ENCODE results near the gene HTR3D. TPM values are rescaled to one million over a fixed set of nuclear protein-coding genes. Genes with fewer than 3 reads are reported as not detected.
"Not testable (repeated sequence)": the region's sequence is repeated elsewhere in the genome, so short reads cannot be mapped to it uniquely, and the experiment has no call there.

The HTR3D gene
- total and polyA plus RNA-seq, 2 experiments from 2014 or later = not detected

GRCh38 chr3:184022323-184022722 is 9.2 kb upstream of the HTR3D start:
- H3K4me2 ChIP-seq = no peak overlapping the region
- DNase-seq (ENCODE audit: low spot score) (no peak), ATAC-seq (no peak)
- no peaks in the 10 kb centered on the region for H3K27me3 ChIP-seq (ENCODE audit: insufficient read depth)
- H4K20me1 ChIP-seq (replicated peaks; ENCODE audit: insufficient read depth) = no peaks in the 10 kb centered on the region
- Mint-ChIP-seq H3K27ac (no peak overlapping the region), H3K27me3 (ENCODE audit: insufficient read depth, low read depth, poor library complexity) (peaks cover 5% of the 10 kb centered on the region), H3K9me3 (no peaks in the 10 kb centered on the region), H3K4me1 (no peaks in the 10 kb centered on the region; the same call in 2 of the 3 replicates), H3K36me3 (ENCODE audit: low read depth) (no peaks in the 10 kb centered on the region), H3K4me3 (no peak overlapping the region)
- no peak overlapping the region for H2AFZ ChIP-seq
- no peaks in the 10 kb centered on the region for H3K4me1 ChIP-seq (ENCODE audit: insufficient read depth)
- no peak overlapping the region for H3K4me3 ChIP-seq
- no peaks in the 10 kb centered on the region for H3K36me3 ChIP-seq (ENCODE audit: insufficient read depth)
- H3K79me2 ChIP-seq (replicated peaks; ENCODE audit: insufficient read depth) = no peaks in the 10 kb centered on the region
- H3K27ac ChIP-seq (ENCODE audit: low read depth) = no peak overlapping the region
- no peaks in the 10 kb centered on the region for H3K9me2 ChIP-seq (ENCODE audit: insufficient read depth)
- H3F3A ChIP-seq (replicated peaks; ENCODE audit: low read depth) = no peaks in the 10 kb centered on the region
- no peak for TF ChIP-seq POLR2AphosphoS5 (IDR thresholded peaks at IDR 0.05; ENCODE audit: low read depth)
- TF ChIP-seq NANOG (IDR thresholded peaks at IDR 0.05; ENCODE audit: borderline replicate concordance) = no peak
- no peak for TF ChIP-seq CREB1 (CRISPR knock-in tag; IDR thresholded peaks at IDR 0.05; ENCODE audit: low read depth)
- no peak for TF ChIP-seq STAT1 (IDR thresholded peaks at IDR 0.05; ENCODE audit: unreplicated experiment)
- no peak for TF ChIP-seq ZNF114 (CRISPR knock-in tag; IDR thresholded peaks at IDR 0.05)

- not testable (repeated sequence) for H3K27me3 Mint-ChIP-seq (ENCODE audit: insufficient read depth, low read depth, poor library complexity); H3K9me2 ChIP-seq (ENCODE audit: insufficient read depth); H3K4me3 Mint-ChIP-seq; H3K4me1 Mint-ChIP-seq; DNase-seq (ENCODE audit: low spot score); H3F3A ChIP-seq (replicated peaks; ENCODE audit: low read depth); H3K36me3 Mint-ChIP-seq (ENCODE audit: low read depth); H4K20me1 ChIP-seq (replicated peaks; ENCODE audit: insufficient read depth); H3K4me1 ChIP-seq (ENCODE audit: insufficient read depth); H3K4me2 ChIP-seq; H3K27ac ChIP-seq (ENCODE audit: low read depth); H3K27ac Mint-ChIP-seq; H3K9me3 Mint-ChIP-seq; H3K36me3 ChIP-seq (ENCODE audit: insufficient read depth); H2AFZ ChIP-seq; H3K79me2 ChIP-seq (replicated peaks; ENCODE audit: insufficient read depth); H3K27me3 ChIP-seq (ENCODE audit: insufficient read depth); H3K4me3 ChIP-seq; ATAC-seq
Measured at GRCh38 chr3:184025256-184025655, 6.3 kb upstream of the HTR3D start.

- H3K79me2 ChIP-seq (replicated peaks; ENCODE audit: insufficient read depth); DNase-seq (ENCODE audit: low spot score); H3K27ac ChIP-seq (ENCODE audit: low read depth); H3K4me1 Mint-ChIP-seq; H3K4me2 ChIP-seq; H3K27me3 ChIP-seq (ENCODE audit: insufficient read depth); H3K27me3 Mint-ChIP-seq (ENCODE audit: insufficient read depth, low read depth, poor library complexity); H3K9me3 Mint-ChIP-seq; H3K4me3 ChIP-seq; H2AFZ ChIP-seq; H3K9me2 ChIP-seq (ENCODE audit: insufficient read depth); H3K36me3 Mint-ChIP-seq (ENCODE audit: low read depth); ATAC-seq; H3F3A ChIP-seq (replicated peaks; ENCODE audit: low read depth); H4K20me1 ChIP-seq (replicated peaks; ENCODE audit: insufficient read depth); H3K27ac Mint-ChIP-seq; H3K4me3 Mint-ChIP-seq; H3K36me3 ChIP-seq (ENCODE audit: insufficient read depth); H3K4me1 ChIP-seq (ENCODE audit: insufficient read depth): not testable (repeated sequence)
Measured at GRCh38 chr3:184028275-184028890, 3.2 kb upstream of the HTR3D start.

- Mint-ChIP-seq H3K4me3 (no peak overlapping the region), H3K9me3 (no peaks in the 10 kb centered on the region; the same call in 2 of the 3 replicates)
- ATAC-seq = no peak
Measured at GRCh38 chr3:184029443-184029842, 2.1 kb upstream of the HTR3D start.

More at GRCh38 chr3:184029443-184029842, 2.1 kb upstream of the HTR3D start:
- H3K27me3 Mint-ChIP-seq (ENCODE audit: insufficient read depth, low read depth, poor library complexity) = peaks cover 2% of the 10 kb centered on the region
- no peak overlapping the region for H3K27ac ChIP-seq (ENCODE audit: low read depth)
- H3K79me2 ChIP-seq (replicated peaks; ENCODE audit: insufficient read depth) = no peaks in the 10 kb centered on the region
- DNase-seq (ENCODE audit: low spot score) = no peak
- no peaks in the 10 kb centered on the region for H3K36me3 ChIP-seq (ENCODE audit: insufficient read depth)
- no peak for TF ChIP-seq CTCF (conservative IDR thresholded peaks at IDR 0.05; ENCODE audit: low read depth in 2 of 2)
- no peak for TF ChIP-seq ZNF114 (CRISPR knock-in tag; IDR thresholded peaks at IDR 0.05)
- no peak for TF ChIP-seq STAT1 (IDR thresholded peaks at IDR 0.05; ENCODE audit: unreplicated experiment)
- TF ChIP-seq NANOG (IDR thresholded peaks at IDR 0.05; ENCODE audit: borderline replicate concordance) = no peak
- no peak for TF ChIP-seq REST (IDR thresholded peaks at IDR 0.05; ENCODE audit: unreplicated experiment)
- no peak for TF ChIP-seq ETS1 (IDR thresholded peaks at IDR 0.05)
- H3K4me3 ChIP-seq = no peak overlapping the region
- H3K4me2 ChIP-seq = no peak overlapping the region
- no peaks in the 10 kb centered on the region for H3K36me3 Mint-ChIP-seq (ENCODE audit: low read depth)
- no peaks in the 10 kb centered on the region for H3F3A ChIP-seq (replicated peaks; ENCODE audit: low read depth)
- no peaks in the 10 kb centered on the region for H3K4me1 Mint-ChIP-seq
- no peak overlapping the region for H2AFZ ChIP-seq
- H3K4me1 ChIP-seq (ENCODE audit: insufficient read depth) = no peaks in the 10 kb centered on the region
- H3K27ac Mint-ChIP-seq = no peak overlapping the region
- H4K20me1 ChIP-seq (replicated peaks; ENCODE audit: insufficient read depth) = no peaks in the 10 kb centered on the region
- H3K9me2 ChIP-seq (ENCODE audit: insufficient read depth) = no peaks in the 10 kb centered on the region
- no peaks in the 10 kb centered on the region for H3K27me3 ChIP-seq (ENCODE audit: insufficient read depth)
